ENCODE measurements around the gene BCO2.

- TF ChIP-seq CTCF (conservative IDR thresholded peaks at IDR 0.05; ENCODE audit: low read depth, low read length): no peak
- no peak for TF ChIP-seq EZH2 (IDR thresholded peaks at IDR 0.05; ENCODE audit: low read length, unreplicated experiment)
Observed at GRCh38 chr11:112134473-112134872, 40.8 kb upstream of the BCO2 start.
